DND-41 (cell line): Measurements from ENCODE around the gene AUTS2.

Experiments used
- CTCF ChIP-seq: IDR thresholded peaks from 2 replicates; pipeline ENCODE4 v1.5.1; 2012; ENCODE audit warnings: borderline replicate concordance, low read length, moderate library complexity, mild to moderate bottlenecking; ENCODE audit not compliant: poor library complexity, severe bottlenecking; ENCODE audit errors: extremely low read depth
- EZH2 ChIP-seq: IDR thresholded peaks from 3 replicates; pipeline ENCODE4 v1.6.1; 2012; ENCODE audit warnings: borderline replicate concordance, low read depth, mild to moderate bottlenecking, moderate library complexity, low read length, inconsistent platforms; ENCODE audit not compliant: severe bottlenecking

- TF ChIP-seq CTCF (no peak), EZH2 (no peak)
Measured at GRCh38 chr7:70334871-70335270, 736.6 kb downstream of the AUTS2 start.
